Neural progenitor cell (in vitro differentiated cells): ENCODE measurements around the gene PHACTR4. TPM values are rescaled to one million over a fixed set of nuclear protein-coding genes. Genes with fewer than 3 reads are reported as not detected.

ENCODE experiments used
- DNase-seq: peaks from one replicate; pipeline ENCODE4 v3.0.0-alpha.2; 2016; ENCODE audit warnings: low spot score
- H2AFZ ChIP-seq: fragments of 200-600 bp; sonication (generic); replicated peaks from 2 replicates; pipeline ENCODE4 v1.6.1; 2016; ENCODE audit warnings: antibody characterized with exemption
- H3F3A ChIP-seq: fragments of 200-600 bp; sonication (generic); 2 replicates; pipeline ENCODE4 v1.6.1; 2016; ENCODE audit warnings: antibody characterized with exemption, low read depth
- H3K27ac ChIP-seq: fragments of 200-600 bp; sonication (generic); 2 replicates; pipeline ENCODE4 v1.5.1; 2016; ENCODE audit warnings: mild to moderate bottlenecking
- H3K27me3 ChIP-seq: fragments of 200-600 bp; sonication (generic); 2 replicates; pipeline ENCODE4 v1.6.1; 2016; ENCODE audit warnings: mild to moderate bottlenecking, moderate library complexity
- H3K36me3 ChIP-seq: fragments of 200-600 bp; sonication (generic); 2 replicates; pipeline ENCODE4 v1.5.1; 2016
- H3K4me1 ChIP-seq: fragments of 200-600 bp; sonication (generic); 2 replicates; pipeline ENCODE4 v1.6.1; 2016; ENCODE audit warnings: mixed run types
- H3K4me2 ChIP-seq: fragments of 200-600 bp; sonication (generic); 2 replicates; pipeline ENCODE4 v1.6.1; 2016
- H3K4me3 ChIP-seq: fragments of 200-600 bp; sonication (generic); 2 replicates; pipeline ENCODE4 v1.5.1; 2016
- H3K79me2 ChIP-seq: fragments of 200-600 bp; sonication (generic); 2 replicates; pipeline ENCODE4 v1.6.1; 2016; ENCODE audit warnings: low read depth
- H3K9ac ChIP-seq: fragments of 200-600 bp; sonication (generic); 2 replicates; pipeline ENCODE4 v1.6.1; 2016
- H3K9me3 ChIP-seq: fragments of 200-600 bp; sonication (generic); 2 replicates; pipeline ENCODE4 v1.5.1; 2016; ENCODE audit warnings: low read depth
- H4K20me1 ChIP-seq: fragments of 200-600 bp; sonication (generic); 2 replicates; pipeline ENCODE4 v1.6.1; 2016; ENCODE audit warnings: low read depth
- H3K27ac Mint-ChIP-seq: 3 replicates; pipeline ENCODE4 v1.8.0; 2021; ENCODE audit warnings: mixed read lengths
- H3K27me3 Mint-ChIP-seq: 2 replicates; pipeline ENCODE4 v1.8.0; 2022; ENCODE audit warnings: low read depth, mild to moderate bottlenecking, inconsistent platforms, moderate library complexity, mixed read lengths; ENCODE audit not compliant: insufficient read depth
- H3K36me3 Mint-ChIP-seq: 3 replicates; pipeline ENCODE4 v1.8.0; 2021; ENCODE audit warnings: mixed read lengths
- H3K4me1 Mint-ChIP-seq: 3 replicates; pipeline ENCODE4 v1.8.0; 2021; ENCODE audit warnings: mixed read lengths
- H3K4me3 Mint-ChIP-seq: 3 replicates; pipeline ENCODE4 v1.8.0; 2021; ENCODE audit warnings: mild to moderate bottlenecking, moderate library complexity, mixed read lengths
- H3K9me3 Mint-ChIP-seq: 3 replicates; pipeline ENCODE4 v1.8.0; 2020; ENCODE audit warnings: mixed read lengths
- CTCF ChIP-seq: fragments of 200-600 bp; sonication (generic); IDR thresholded peaks from 2 replicates; pipeline ENCODE4 v1.5.1; 2017; ENCODE audit warnings: antibody characterized with exemption, mild to moderate bottlenecking
- EZH2 ChIP-seq: fragments of 200-600 bp; sonication (generic); IDR thresholded peaks from 2 replicates; pipeline ENCODE4 v1.6.1; 2017; ENCODE audit warnings: antibody characterized with exemption, mild to moderate bottlenecking, moderate library complexity
- EZH2phosphoT487 ChIP-seq: fragments of 200-600 bp; sonication (generic); IDR thresholded peaks from 2 replicates; pipeline ENCODE4 v1.6.1; 2017; ENCODE audit warnings: antibody characterized with exemption
- total RNA-seq: library from RNA; depleted of rRNA; stranded (reverse); fragments of >200 nt; gene quantifications from 2 replicates; pipeline ENCODE4 v1.2.3, GENCODE V29; 2015; ENCODE audit warnings: low replicate concordance

The PHACTR4 gene
- total RNA-seq, 1 donor from 2014 or later: 34.0 TPM

GRCh38 chr1:28516518-28516956 lies 147.0 kb downstream of the PHACTR4 start:
- H3K27ac Mint-ChIP-seq: no peak overlapping the region
- H3K4me1 Mint-ChIP-seq: peaks cover 25% of the 10 kb centered on the region
- peak overlapping the region; percentile 39 for H3K4me3 Mint-ChIP-seq
- no peak for TF ChIP-seq EZH2phosphoT487
- no peak for TF ChIP-seq CTCF
- no peak for TF ChIP-seq EZH2
- no peaks in the 10 kb centered on the region for H3K9me3 Mint-ChIP-seq
- no peak for DNase-seq
- H3K27me3 Mint-ChIP-seq: no peaks in the 10 kb centered on the region
- Histone ChIP-seq H3K79me2 (peaks cover 30% of the 10 kb centered on the region), H3F3A (peaks cover 71% of the 10 kb centered on the region), H3K4me1 (peaks cover 8% of the 10 kb centered on the region), H3K27me3 (no peaks in the 10 kb centered on the region), H3K4me3 (no peak overlapping the region), H3K9me3 (no peaks in the 10 kb centered on the region), H3K9ac (no peak overlapping the region), H3K36me3 (peaks cover 8% of the 10 kb centered on the region), H4K20me1 (peaks cover 52% of the 10 kb centered on the region), H3K27ac (peak overlapping the region; percentile 72), H2AFZ (no peak overlapping the region), H3K4me2 (no peak overlapping the region)
- H3K36me3 Mint-ChIP-seq: peaks cover 12% of the 10 kb centered on the region

- peak overlapping the region; percentile 98 for H3K4me2 ChIP-seq
- Mint-ChIP-seq H3K27me3 (no peaks in the 10 kb centered on the region), H3K36me3 (peaks cover 12% of the 10 kb centered on the region), H3K9me3 (no peaks in the 10 kb centered on the region), H3K4me3 (peak overlapping the region; percentile 88), H3K27ac (peak overlapping the region; percentile 55), H3K4me1 (peaks cover 21% of the 10 kb centered on the region)
- H3K9ac ChIP-seq: no peak overlapping the region
- DNase-seq: peak; percentile 29
- no peaks in the 10 kb centered on the region for H3K9me3 ChIP-seq
- H3F3A ChIP-seq: peaks cover 60% of the 10 kb centered on the region
- peaks cover 8% of the 10 kb centered on the region for H3K4me1 ChIP-seq
- peaks cover 8% of the 10 kb centered on the region for H3K36me3 ChIP-seq
- H4K20me1 ChIP-seq: peaks cover 57% of the 10 kb centered on the region
- no peak for TF ChIP-seq EZH2
- no peak for TF ChIP-seq EZH2phosphoT487
- TF ChIP-seq CTCF: no peak
- no peak overlapping the region for H3K27ac ChIP-seq
- peak overlapping the region; percentile 73 for H2AFZ ChIP-seq
- no peaks in the 10 kb centered on the region for H3K27me3 ChIP-seq
- peaks cover 40% of the 10 kb centered on the region for H3K79me2 ChIP-seq
- H3K4me3 ChIP-seq: peak overlapping the region; percentile 83
Observed at GRCh38 chr1:28517649-28517999, 148.1 kb downstream of the PHACTR4 start.

GRCh38 chr1:28518000-28518744 lies 148.6 kb downstream of the PHACTR4 start:
- H3K4me2 ChIP-seq: peak overlapping the region; percentile 98
- DNase-seq: peak; percentile 96
- peak overlapping the region; percentile 98 for H3K27ac ChIP-seq
- H3K27ac Mint-ChIP-seq: peak overlapping the region; percentile 39
- peak overlapping the region; percentile 83 for H3K4me3 ChIP-seq
- peaks cover 56% of the 10 kb centered on the region for H4K20me1 ChIP-seq
- H3K36me3 ChIP-seq: peaks cover 6% of the 10 kb centered on the region
- H3K9me3 Mint-ChIP-seq: no peaks in the 10 kb centered on the region
- H3K27me3 ChIP-seq: no peaks in the 10 kb centered on the region
- TF ChIP-seq EZH2phosphoT487 (no peak), CTCF (peak; percentile 92), EZH2 (no peak)
- no peaks in the 10 kb centered on the region for H3K27me3 Mint-ChIP-seq
- peak overlapping the region; percentile 73 for H2AFZ ChIP-seq
- no peaks in the 10 kb centered on the region for H3K9me3 ChIP-seq
- peaks cover 21% of the 10 kb centered on the region for H3K4me1 Mint-ChIP-seq
- peaks cover 8% of the 10 kb centered on the region for H3K4me1 ChIP-seq
- peaks cover 12% of the 10 kb centered on the region for H3K36me3 Mint-ChIP-seq
- peaks cover 45% of the 10 kb centered on the region for H3K79me2 ChIP-seq
- peak overlapping the region; percentile 84 for H3K9ac ChIP-seq
- peak overlapping the region; percentile 88 for H3K4me3 Mint-ChIP-seq
- peaks cover 55% of the 10 kb centered on the region for H3F3A ChIP-seq
